GM21526 (cell line): Measurements from ENCODE around the gene ARL14EP.

ENCODE experiments used
- ATAC-seq: cut with Tn5 transposase; IDR thresholded peaks from one replicate; pipeline ENCODE4 v1.9.1; 2021; ENCODE audit warnings: moderate library complexity; ENCODE audit not compliant: unreplicated experiment, low FRiP score

Gene ARL14EP

DNA sequence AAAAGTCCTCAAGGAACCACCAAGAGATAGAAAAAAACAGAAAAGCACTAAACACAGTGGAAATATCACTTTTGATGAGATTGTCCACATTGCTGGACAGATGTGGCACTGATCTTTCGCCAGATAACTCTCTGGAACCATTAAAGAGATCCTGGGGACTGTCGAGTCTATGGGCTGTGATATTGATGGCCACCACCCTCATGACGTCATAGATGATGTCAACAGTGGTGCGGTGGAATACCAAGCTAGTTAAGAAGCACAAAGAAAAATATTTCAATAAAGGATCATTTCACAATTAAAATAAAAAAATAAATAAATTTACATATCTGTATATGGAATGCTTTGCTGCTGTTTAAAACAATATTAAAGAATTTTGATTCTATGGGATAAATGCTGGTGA lies 45.5 kb downstream of the ARL14EP start:
- ATAC-seq = no peak

DNA sequence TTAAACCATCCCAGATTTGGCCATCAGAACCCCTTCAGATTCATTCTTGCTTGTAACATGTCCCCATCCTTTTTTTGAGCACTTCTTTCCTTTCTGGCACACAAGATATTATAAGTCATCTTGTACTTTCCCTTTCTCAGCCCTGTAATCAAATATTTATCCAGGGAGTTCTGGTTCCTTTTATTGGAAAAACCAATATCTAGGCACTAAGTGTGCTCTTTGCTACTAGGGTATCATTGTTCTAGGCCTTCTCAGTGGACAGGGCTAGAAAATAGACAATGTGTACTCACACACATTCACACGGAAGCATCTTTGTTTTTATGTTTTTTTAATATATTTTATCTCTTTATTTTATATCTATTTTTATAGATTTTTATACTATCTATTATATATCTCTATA lies 47.3 kb downstream of the ARL14EP start:
- ATAC-seq = no peak

DNA sequence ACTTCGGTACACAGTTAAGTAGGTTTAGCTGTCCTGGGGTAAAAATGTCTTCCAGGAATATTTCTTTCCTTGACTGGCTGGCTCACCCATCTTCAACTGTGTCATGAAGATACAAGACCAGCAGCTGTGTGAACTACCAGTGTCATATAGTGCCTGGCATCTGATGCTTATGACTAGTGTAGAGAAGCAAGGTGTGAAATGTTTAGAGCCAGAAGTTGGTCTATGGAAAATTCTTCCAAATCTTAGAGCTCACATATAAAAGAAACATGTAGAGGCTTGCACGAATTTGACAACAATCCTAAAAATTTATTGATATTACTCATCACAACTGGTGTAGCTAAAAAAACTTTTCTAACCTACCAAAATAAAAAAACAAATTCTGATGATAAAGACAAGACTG lies 54.4 kb downstream of the ARL14EP start:
- no peak for ATAC-seq

DNA sequence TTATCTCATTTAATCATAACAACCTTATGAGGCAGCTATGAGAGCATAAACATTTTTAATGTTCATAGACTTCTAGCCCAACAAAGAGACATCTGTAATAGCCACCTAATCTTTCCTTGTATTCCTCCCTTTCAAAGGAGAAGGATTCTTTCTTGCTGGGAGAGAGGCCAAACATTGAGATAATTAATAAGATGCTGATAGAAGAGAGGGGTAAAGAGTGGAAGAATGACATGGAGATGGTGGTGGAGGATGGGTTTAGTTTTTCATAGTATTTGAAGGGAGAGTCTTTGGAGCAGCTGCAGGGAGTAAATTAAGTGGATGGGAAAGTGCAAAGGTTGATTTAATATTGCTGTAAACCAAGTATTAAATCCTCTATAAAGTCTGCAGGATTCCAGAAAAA lies 57.9 kb downstream of the ARL14EP start:
- no peak for ATAC-seq

DNA sequence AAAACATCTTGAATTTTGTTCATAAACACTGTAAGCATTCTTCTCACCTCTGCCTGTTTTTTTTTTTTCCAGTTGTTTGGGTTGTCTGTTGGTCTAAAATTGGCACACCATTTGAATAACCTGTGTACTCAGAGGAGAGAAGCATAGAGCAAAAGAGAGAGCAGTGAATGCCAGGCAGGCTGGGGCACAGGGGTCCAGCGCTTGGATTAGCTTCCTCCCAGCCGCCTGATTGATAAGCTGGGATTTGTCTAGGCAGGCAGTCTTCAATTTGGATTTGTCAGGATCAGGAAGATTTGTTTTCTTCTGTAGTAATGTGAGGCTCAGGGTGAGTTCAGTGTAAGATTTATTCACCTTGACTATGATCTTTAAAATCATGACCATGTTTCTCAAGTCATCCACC lies 59.0 kb downstream of the ARL14EP start:
- ATAC-seq = no peak
